BE2C (cell line): ENCODE data around the gene BMP6.

Source experiments
- DNase-seq: peaks from one replicate; pipeline ENCODE4 v3.0.0-alpha.2; 2020
- H3K27me3 ChIP-seq: fragments of 250-450 bp; sonication (Bioruptor Pico); 2 replicates; pipeline ENCODE4 v1.5.1; 2020; ENCODE audit warnings: mild to moderate bottlenecking
- H3K36me3 ChIP-seq: fragments of 250-450 bp; sonication (Bioruptor Pico); 2 replicates; pipeline ENCODE4 v1.5.1; 2020; ENCODE audit warnings: mild to moderate bottlenecking
- H3K4me1 ChIP-seq: fragments of 250-450 bp; sonication (Bioruptor Pico); 2 replicates; pipeline ENCODE4 v1.5.1; 2020
- H3K4me3 ChIP-seq: 2 replicates; pipeline ENCODE4 v1.5.1; 2011; ENCODE audit warnings: low read depth, low read length
- H3K9me3 ChIP-seq: fragments of 250-450 bp; sonication (Bioruptor Pico); 2 replicates; pipeline ENCODE4 v1.5.1; 2020
- TF ChIP-seq, protein P1 (sequence below): IDR thresholded peaks from 2 replicates; pipeline ENCODE4 v1.5.1; 2012; ENCODE audit warnings: mild to moderate bottlenecking, low read depth, low read length

Gene BMP6

GRCh38 chr6:7731294-7731693 is 5.4 kb downstream of the BMP6 start:
- Histone ChIP-seq H3K4me3 (no peak overlapping the region), H3K36me3 (no peaks in the 10 kb centered on the region), H3K27me3 (peaks cover 100% of the 10 kb centered on the region), H3K4me1 (peaks cover 2% of the 10 kb centered on the region; the same call in 1 of the 2 replicates), H3K9me3 (no peaks in the 10 kb centered on the region)
- TF ChIP-seq, protein P1, sequence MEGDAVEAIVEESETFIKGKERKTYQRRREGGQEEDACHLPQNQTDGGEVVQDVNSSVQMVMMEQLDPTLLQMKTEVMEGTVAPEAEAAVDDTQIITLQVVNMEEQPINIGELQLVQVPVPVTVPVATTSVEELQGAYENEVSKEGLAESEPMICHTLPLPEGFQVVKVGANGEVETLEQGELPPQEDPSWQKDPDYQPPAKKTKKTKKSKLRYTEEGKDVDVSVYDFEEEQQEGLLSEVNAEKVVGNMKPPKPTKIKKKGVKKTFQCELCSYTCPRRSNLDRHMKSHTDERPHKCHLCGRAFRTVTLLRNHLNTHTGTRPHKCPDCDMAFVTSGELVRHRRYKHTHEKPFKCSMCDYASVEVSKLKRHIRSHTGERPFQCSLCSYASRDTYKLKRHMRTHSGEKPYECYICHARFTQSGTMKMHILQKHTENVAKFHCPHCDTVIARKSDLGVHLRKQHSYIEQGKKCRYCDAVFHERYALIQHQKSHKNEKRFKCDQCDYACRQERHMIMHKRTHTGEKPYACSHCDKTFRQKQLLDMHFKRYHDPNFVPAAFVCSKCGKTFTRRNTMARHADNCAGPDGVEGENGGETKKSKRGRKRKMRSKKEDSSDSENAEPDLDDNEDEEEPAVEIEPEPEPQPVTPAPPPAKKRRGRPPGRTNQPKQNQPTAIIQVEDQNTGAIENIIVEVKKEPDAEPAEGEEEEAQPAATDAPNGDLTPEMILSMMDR = no peak
- DNase-seq = no peak

DNA sequence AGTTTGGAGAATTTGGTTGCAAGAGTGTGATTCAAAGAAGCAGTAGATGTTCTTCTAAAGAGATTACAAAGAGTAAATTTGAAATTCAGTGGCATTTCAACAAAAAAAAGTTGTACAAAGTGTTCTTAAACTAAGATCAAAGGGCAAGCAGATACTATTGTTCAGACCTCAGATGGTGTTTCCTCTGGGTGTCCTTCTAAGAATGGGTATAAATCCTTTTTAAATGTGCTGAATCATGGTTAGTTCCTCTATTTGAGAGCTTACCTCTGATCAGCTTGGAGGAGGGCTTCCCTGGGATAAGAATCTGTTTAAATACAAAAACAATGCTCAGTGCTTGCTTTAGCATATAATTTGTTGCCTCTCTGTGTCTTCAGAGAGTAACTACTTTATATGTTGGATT is 6.3 kb downstream of the BMP6 start:
- Histone ChIP-seq H3K4me1 (no peaks in the 10 kb centered on the region), H3K9me3 (no peaks in the 10 kb centered on the region), H3K36me3 (no peaks in the 10 kb centered on the region), H3K4me3 (no peak overlapping the region), H3K27me3 (peaks cover 97% of the 10 kb centered on the region)
- TF ChIP-seq, protein P1 = no peak
- no peak for DNase-seq

DNA sequence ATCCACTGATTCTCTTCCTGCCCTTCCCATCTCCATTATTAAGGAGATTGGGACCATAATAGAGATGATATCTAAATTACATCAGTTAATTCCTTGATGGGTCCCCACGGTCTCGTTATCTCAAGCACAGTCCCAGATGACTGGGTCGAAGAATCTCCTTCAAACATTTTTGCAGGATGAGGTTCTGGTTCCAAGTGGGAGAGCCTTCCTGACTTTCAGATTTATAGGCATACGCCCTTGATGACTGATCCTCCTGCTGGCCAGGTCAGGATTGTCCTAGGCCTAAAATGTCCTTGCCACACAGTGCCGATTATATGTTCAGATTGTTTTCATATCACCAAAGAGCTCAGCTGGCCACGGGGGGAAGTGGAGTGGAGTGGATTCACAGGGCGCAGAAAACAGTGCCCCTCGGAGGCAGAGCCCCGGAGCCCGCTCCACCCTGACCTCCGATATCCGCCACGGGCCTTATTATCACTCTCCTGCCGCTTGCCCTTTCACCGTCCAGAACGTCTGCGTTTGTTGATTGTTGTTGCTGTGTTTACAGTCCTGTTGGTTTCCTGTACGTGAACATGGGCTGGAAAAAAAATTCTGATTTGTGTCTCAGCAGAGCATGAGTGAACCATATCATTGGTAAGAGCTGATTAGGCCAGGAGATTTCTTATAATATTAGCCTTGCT is 8.9 kb downstream of the BMP6 start:
- Histone ChIP-seq H3K9me3 (no peaks in the 10 kb centered on the region), H3K4me3 (no peak overlapping the region), H3K36me3 (no peaks in the 10 kb centered on the region), H3K4me1 (no peaks in the 10 kb centered on the region), H3K27me3 (peaks cover 81% of the 10 kb centered on the region)
- TF ChIP-seq, protein P1 = no peak
- DNase-seq = no peak

GRCh38 chr6:7737106-7737505 is 11.2 kb downstream of the BMP6 start:
- H3K9me3 ChIP-seq = no peaks in the 10 kb centered on the region
- H3K27me3 ChIP-seq = peaks cover 71% of the 10 kb centered on the region
- no peaks in the 10 kb centered on the region for H3K4me1 ChIP-seq
- H3K36me3 ChIP-seq = no peaks in the 10 kb centered on the region
- no peak for DNase-seq
- TF ChIP-seq, protein P1 = no peak
- H3K4me3 ChIP-seq = no peak overlapping the region

- Histone ChIP-seq H3K4me1 (no peaks in the 10 kb centered on the region), H3K27me3 (peaks cover 71% of the 10 kb centered on the region), H3K4me3 (no peak overlapping the region), H3K36me3 (no peaks in the 10 kb centered on the region), H3K9me3 (no peaks in the 10 kb centered on the region)
- DNase-seq = no peak
- TF ChIP-seq, protein P1 = no peak
Measured at GRCh38 chr6:7737867-7738266, 12.0 kb downstream of the BMP6 start.

DNA sequence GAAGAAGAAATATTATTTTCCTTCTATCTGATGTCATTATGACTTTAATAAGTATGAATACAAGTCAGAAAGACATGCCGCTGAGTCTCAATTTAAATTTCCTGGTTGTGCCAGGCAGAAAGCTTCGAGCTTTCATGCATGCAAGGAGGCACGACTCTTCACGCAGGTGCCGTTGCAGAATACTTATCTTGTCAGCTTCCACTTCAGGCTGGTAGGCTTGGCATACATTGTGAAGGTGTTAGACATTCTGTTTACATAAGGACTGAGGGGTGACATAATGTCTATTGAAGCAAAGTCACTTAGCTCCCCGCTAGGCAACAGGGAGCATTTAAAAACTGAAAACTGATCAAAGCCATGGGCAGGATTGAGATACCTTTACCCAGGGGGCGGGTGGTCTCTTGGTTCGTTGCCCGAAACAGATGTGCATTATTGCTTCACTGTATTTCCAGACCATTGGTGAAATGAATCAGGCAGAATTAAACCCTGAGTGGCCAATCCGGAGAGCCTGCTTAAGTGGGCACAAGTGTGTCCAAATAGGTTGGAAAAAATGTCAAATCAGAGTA is 16.4 kb downstream of the BMP6 start:
- peaks cover 56% of the 10 kb centered on the region for H3K27me3 ChIP-seq
- no peak for DNase-seq
- TF ChIP-seq, protein P1 = no peak

More for the DNA sequence above, 16.4 kb downstream of the BMP6 start:
- H3K36me3 ChIP-seq = no peaks in the 10 kb centered on the region
- no peaks in the 10 kb centered on the region for H3K4me1 ChIP-seq
- H3K4me3 ChIP-seq = no peak overlapping the region
- no peaks in the 10 kb centered on the region for H3K9me3 ChIP-seq
